ENCODE measurements around the gene MOB3B. TPM values are rescaled to one million over a fixed set of nuclear protein-coding genes. Genes with fewer than 3 reads are reported as not detected.

The MOB3B gene
- polyA plus RNA-seq, 1 of the 3 experiments (the other 2 are of a cell fraction): 0.90 TPM

DNA sequence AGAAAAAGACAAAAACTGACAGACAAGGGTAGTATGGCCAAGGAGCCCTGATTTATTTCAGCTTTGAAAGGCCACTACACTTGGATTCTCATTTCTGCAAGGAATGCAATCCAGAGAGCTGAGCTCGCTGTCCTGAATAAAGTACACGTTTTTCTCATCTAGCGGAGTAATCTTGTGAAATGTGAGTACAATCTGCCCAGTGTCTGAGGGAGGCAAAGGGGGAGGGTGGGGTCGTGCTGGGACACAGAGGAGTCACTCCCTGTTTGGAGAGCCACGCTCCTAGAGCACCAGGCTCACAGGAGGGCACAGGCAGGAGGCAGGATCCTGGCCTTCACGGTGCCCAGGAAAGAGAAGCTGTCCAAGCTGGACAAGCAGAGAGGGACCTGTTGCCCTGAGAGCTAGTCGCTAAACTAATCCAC is 56.5 kb downstream of the MOB3B start:
- H3K79me2 ChIP-seq (ENCODE audit: insufficient read depth): no peaks in the 10 kb centered on the region
- 35% methylated on average over 4 of the region's 7 CpGs for WGBS (ENCODE audit: low lambda C conversion rate)
- H4K20me1 ChIP-seq (ENCODE audit: insufficient read depth): no peaks in the 10 kb centered on the region
- no peaks in the 10 kb centered on the region for H3K27me3 ChIP-seq (ENCODE audit: insufficient read depth)
- peaks cover 0 to 10% of the 10 kb centered on the region in 2 experiments; a peak in 2 of 4 replicates for H3K4me1 ChIP-seq (ENCODE audit: control insufficient read depth in 1 of 2, insufficient read depth in 2 of 2, low read depth in 1 of 2, low read length in 1 of 2)
- H3K4me2 ChIP-seq: no peak overlapping the region; the same call in 1 of the 2 replicates
- H3K4me3 ChIP-seq (ENCODE audit: low read depth in 2 of 2, low read length in 1 of 2): no peak overlapping the region
- POLR2A ChIA-PET: no interaction called here
- no peak for TF ChIP-seq RFX5 (IDR thresholded peaks at IDR 0.05; ENCODE audit: low read length)
- TF ChIP-seq, protein P1, sequence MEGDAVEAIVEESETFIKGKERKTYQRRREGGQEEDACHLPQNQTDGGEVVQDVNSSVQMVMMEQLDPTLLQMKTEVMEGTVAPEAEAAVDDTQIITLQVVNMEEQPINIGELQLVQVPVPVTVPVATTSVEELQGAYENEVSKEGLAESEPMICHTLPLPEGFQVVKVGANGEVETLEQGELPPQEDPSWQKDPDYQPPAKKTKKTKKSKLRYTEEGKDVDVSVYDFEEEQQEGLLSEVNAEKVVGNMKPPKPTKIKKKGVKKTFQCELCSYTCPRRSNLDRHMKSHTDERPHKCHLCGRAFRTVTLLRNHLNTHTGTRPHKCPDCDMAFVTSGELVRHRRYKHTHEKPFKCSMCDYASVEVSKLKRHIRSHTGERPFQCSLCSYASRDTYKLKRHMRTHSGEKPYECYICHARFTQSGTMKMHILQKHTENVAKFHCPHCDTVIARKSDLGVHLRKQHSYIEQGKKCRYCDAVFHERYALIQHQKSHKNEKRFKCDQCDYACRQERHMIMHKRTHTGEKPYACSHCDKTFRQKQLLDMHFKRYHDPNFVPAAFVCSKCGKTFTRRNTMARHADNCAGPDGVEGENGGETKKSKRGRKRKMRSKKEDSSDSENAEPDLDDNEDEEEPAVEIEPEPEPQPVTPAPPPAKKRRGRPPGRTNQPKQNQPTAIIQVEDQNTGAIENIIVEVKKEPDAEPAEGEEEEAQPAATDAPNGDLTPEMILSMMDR (IDR thresholded peaks at IDR 0.05): no peak
- TF ChIP-seq, protein P2, sequence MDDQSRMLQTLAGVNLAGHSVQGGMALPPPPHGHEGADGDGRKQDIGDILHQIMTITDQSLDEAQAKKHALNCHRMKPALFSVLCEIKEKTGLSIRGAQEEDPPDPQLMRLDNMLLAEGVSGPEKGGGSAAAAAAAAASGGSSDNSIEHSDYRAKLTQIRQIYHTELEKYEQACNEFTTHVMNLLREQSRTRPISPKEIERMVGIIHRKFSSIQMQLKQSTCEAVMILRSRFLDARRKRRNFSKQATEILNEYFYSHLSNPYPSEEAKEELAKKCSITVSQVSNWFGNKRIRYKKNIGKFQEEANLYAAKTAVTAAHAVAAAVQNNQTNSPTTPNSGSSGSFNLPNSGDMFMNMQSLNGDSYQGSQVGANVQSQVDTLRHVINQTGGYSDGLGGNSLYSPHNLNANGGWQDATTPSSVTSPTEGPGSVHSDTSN (IDR thresholded peaks at IDR 0.05): peak; percentile 44
- no peak for TF ChIP-seq SIN3A (IDR thresholded peaks at IDR 0.05; ENCODE audit: borderline replicate concordance, low read depth, low read length)
- TF ChIP-seq, protein P3, sequence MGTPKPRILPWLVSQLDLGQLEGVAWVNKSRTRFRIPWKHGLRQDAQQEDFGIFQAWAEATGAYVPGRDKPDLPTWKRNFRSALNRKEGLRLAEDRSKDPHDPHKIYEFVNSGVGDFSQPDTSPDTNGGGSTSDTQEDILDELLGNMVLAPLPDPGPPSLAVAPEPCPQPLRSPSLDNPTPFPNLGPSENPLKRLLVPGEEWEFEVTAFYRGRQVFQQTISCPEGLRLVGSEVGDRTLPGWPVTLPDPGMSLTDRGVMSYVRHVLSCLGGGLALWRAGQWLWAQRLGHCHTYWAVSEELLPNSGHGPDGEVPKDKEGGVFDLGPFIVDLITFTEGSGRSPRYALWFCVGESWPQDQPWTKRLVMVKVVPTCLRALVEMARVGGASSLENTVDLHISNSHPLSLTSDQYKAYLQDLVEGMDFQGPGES (IDR thresholded peaks at IDR 0.05; ENCODE audit: low read depth, low read length): no peak
- 0 out of 2 replicates have a peak, but pooled peaks have one; percentile 3 for TF ChIP-seq JUND (IDR thresholded peaks at IDR 0.05)
- TF ChIP-seq RXRA (IDR thresholded peaks at IDR 0.05; ENCODE audit: borderline replicate concordance, low read depth): peak; percentile 67; the same call in 1 of the 2 replicates
- TF ChIP-seq TCF12 (IDR thresholded peaks at IDR 0.05): peak; percentile 57
- H3K9me3 ChIP-seq: no peaks in the 10 kb centered on the region
- H3K36me3 ChIP-seq (replicated peaks in 1 of 2; ENCODE audit: control insufficient read depth in 1 of 2, insufficient read depth in 2 of 2, low read length in 1 of 2): no peaks in the 10 kb centered on the region
- H3K9me2 ChIP-seq: no peaks in the 10 kb centered on the region
- no peak overlapping the region for H3K9ac ChIP-seq
- H2AFZ ChIP-seq (ENCODE audit: low read depth): no peak overlapping the region
- CTCF ChIA-PET: interaction anchor here (1.3 to 2.1 kb wide), 2 partner anchors 12 to 75 kb away, joined by 3 to 10 read pairs; no protein-coding TSS in a partner anchor
- H3K27ac ChIP-seq (ENCODE audit: low read depth in 2 of 2, low read length in 1 of 2): peak overlapping the region; percentile 41 to 69
- no peaks in the 10 kb centered on the region for H3F3A ChIP-seq (replicated peaks; ENCODE audit: insufficient read depth)
- peak; percentile 16 for DNase-seq

DNA sequence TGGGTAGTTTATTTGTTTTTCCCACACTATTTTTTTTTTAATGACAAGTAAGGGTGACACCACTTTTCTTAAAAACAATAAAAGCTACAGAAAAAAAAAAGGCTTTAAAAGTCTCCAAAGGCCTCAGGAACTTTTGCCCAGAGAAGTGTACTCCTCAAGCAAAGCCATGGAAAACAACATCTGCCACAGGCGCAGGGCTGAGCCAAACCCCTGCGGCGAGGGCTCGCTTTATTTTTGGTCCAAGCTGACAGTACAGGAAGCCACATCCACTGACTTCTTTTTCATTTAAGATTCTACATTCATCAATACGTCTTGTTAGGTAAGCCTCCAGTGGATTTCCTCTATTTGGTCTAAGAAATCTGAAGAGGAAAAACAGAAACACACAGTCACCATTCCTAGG is 57.4 kb downstream of the MOB3B start:
- no peaks in the 10 kb centered on the region for H4K20me1 ChIP-seq (ENCODE audit: insufficient read depth)
- peak overlapping the region in 1 of 2 experiments; percentile 60; a peak in 2 of 4 replicates for H3K27ac ChIP-seq (ENCODE audit: low read depth in 2 of 2, low read length in 1 of 2)
- H3K9me3 ChIP-seq: no peaks in the 10 kb centered on the region
- ChIA-PET CTCF (interaction anchor here (2.1 kb wide), 1 partner anchor 11 kb away, joined by 10 read pairs; no protein-coding TSS in a partner anchor), POLR2A (no interaction called here)
- no peaks in the 10 kb centered on the region for H3K36me3 ChIP-seq (replicated peaks in 1 of 2; ENCODE audit: control insufficient read depth in 1 of 2, insufficient read depth in 2 of 2, low read length in 1 of 2)
- H3K9ac ChIP-seq: no peak overlapping the region
- H3K27me3 ChIP-seq (ENCODE audit: insufficient read depth): no peaks in the 10 kb centered on the region
- no peak overlapping the region for H2AFZ ChIP-seq (ENCODE audit: low read depth)
- no peaks in the 10 kb centered on the region for H3K9me2 ChIP-seq
- H3K4me1 ChIP-seq (ENCODE audit: control insufficient read depth in 1 of 2, insufficient read depth in 2 of 2, low read depth in 1 of 2, low read length in 1 of 2): peaks cover 0 to 13% of the 10 kb centered on the region in 2 experiments; a peak in 2 of 4 replicates
- H3F3A ChIP-seq (replicated peaks; ENCODE audit: insufficient read depth): no peaks in the 10 kb centered on the region
- no peak overlapping the region for H3K4me2 ChIP-seq
- TF ChIP-seq TEAD4 (IDR thresholded peaks at IDR 0.05; ENCODE audit: borderline replicate concordance, insufficient read depth) (no peak), GABPA (IDR thresholded peaks at IDR 0.05; ENCODE audit: low read depth) (no peak), NRF1 (IDR thresholded peaks at IDR 0.05; ENCODE audit: low read depth, low read length) (no peak), FOSL2 (IDR thresholded peaks at IDR 0.05; ENCODE audit: borderline replicate concordance, low read depth) (no peak), EP300 (IDR thresholded peaks at IDR 0.05; ENCODE audit: borderline replicate concordance in 1 of 2, low read depth in 1 of 2, low read length in 1 of 2) (no peak), FOXM1 (IDR thresholded peaks at IDR 0.05; ENCODE audit: low read depth) (no peak), TAF1 (IDR thresholded peaks at IDR 0.05; ENCODE audit: borderline replicate concordance, low read depth, low read length) (no peak), GATA2 (CRISPR knock-in tag; IDR thresholded peaks at IDR 0.05) (no peak), RXRA (IDR thresholded peaks at IDR 0.05; ENCODE audit: borderline replicate concordance, low read depth) (no peak)
- TF ChIP-seq, protein P2 (IDR thresholded peaks at IDR 0.05): no peak
- TF ChIP-seq, protein P4, sequence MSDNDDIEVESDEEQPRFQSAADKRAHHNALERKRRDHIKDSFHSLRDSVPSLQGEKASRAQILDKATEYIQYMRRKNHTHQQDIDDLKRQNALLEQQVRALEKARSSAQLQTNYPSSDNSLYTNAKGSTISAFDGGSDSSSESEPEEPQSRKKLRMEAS (IDR thresholded peaks at IDR 0.05; ENCODE audit: low read depth): no peak
- TF ChIP-seq, protein P5, sequence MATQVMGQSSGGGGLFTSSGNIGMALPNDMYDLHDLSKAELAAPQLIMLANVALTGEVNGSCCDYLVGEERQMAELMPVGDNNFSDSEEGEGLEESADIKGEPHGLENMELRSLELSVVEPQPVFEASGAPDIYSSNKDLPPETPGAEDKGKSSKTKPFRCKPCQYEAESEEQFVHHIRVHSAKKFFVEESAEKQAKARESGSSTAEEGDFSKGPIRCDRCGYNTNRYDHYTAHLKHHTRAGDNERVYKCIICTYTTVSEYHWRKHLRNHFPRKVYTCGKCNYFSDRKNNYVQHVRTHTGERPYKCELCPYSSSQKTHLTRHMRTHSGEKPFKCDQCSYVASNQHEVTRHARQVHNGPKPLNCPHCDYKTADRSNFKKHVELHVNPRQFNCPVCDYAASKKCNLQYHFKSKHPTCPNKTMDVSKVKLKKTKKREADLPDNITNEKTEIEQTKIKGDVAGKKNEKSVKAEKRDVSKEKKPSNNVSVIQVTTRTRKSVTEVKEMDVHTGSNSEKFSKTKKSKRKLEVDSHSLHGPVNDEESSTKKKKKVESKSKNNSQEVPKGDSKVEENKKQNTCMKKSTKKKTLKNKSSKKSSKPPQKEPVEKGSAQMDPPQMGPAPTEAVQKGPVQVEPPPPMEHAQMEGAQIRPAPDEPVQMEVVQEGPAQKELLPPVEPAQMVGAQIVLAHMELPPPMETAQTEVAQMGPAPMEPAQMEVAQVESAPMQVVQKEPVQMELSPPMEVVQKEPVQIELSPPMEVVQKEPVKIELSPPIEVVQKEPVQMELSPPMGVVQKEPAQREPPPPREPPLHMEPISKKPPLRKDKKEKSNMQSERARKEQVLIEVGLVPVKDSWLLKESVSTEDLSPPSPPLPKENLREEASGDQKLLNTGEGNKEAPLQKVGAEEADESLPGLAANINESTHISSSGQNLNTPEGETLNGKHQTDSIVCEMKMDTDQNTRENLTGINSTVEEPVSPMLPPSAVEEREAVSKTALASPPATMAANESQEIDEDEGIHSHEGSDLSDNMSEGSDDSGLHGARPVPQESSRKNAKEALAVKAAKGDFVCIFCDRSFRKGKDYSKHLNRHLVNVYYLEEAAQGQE (IDR thresholded peaks at IDR 0.05; ENCODE audit: low read depth, low read length): no peak
- WGBS (ENCODE audit: low lambda C conversion rate): 93% methylated on average over 5 of the region's 5 CpGs
- no peak overlapping the region for H3K4me3 ChIP-seq (ENCODE audit: low read depth in 2 of 2, low read length in 1 of 2)
- H3K79me2 ChIP-seq (ENCODE audit: insufficient read depth): no peaks in the 10 kb centered on the region
- DNase-seq: no peak
